Fibroblast of mammary gland (primary cell): ENCODE data around the gene IHH.

ENCODE experiments used
- DNase-seq: peaks from one replicate; pipeline ENCODE4 v3.0.0-alpha.2; 2010; ENCODE audit warnings: low read depth
- H3K4me3 ChIP-seq: 2 replicates; pipeline ENCODE4 v1.5.1; 2011; ENCODE audit warnings: low read depth, mild to moderate bottlenecking, low read length, moderate library complexity; ENCODE audit not compliant: control insufficient read depth
- TF ChIP-seq, protein P1 (sequence below): conservative IDR thresholded peaks from 2 replicates; pipeline ENCODE4 v1.5.1; 2011; ENCODE audit warnings: low read depth, low read length, inconsistent platforms; ENCODE audit not compliant: control insufficient read depth, insufficient read depth

The IHH gene

DNA sequence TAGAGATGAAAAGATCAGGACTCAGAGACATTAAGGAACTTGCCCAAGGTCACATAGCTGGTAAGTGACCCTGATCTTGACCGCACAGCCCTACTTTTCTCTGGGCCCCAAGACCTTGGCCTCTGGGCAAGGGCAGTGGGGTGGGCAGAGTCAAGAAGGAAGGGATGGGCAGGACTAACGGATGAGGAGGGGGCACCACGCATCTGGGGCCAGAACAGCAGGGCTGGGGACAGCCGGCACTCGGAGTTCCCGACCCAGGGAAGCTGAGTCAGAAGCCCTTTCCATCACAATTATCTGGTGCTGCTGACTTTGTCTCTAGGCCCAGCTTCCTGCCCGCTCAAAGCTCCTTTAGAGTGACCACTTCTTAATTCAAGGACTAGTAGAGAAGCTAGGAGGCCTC, 33.8 kb downstream of the IHH start:
- no peak overlapping the region for H3K4me3 ChIP-seq
- no peak for DNase-seq
- TF ChIP-seq, protein P1, sequence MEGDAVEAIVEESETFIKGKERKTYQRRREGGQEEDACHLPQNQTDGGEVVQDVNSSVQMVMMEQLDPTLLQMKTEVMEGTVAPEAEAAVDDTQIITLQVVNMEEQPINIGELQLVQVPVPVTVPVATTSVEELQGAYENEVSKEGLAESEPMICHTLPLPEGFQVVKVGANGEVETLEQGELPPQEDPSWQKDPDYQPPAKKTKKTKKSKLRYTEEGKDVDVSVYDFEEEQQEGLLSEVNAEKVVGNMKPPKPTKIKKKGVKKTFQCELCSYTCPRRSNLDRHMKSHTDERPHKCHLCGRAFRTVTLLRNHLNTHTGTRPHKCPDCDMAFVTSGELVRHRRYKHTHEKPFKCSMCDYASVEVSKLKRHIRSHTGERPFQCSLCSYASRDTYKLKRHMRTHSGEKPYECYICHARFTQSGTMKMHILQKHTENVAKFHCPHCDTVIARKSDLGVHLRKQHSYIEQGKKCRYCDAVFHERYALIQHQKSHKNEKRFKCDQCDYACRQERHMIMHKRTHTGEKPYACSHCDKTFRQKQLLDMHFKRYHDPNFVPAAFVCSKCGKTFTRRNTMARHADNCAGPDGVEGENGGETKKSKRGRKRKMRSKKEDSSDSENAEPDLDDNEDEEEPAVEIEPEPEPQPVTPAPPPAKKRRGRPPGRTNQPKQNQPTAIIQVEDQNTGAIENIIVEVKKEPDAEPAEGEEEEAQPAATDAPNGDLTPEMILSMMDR, result no peak

DNA sequence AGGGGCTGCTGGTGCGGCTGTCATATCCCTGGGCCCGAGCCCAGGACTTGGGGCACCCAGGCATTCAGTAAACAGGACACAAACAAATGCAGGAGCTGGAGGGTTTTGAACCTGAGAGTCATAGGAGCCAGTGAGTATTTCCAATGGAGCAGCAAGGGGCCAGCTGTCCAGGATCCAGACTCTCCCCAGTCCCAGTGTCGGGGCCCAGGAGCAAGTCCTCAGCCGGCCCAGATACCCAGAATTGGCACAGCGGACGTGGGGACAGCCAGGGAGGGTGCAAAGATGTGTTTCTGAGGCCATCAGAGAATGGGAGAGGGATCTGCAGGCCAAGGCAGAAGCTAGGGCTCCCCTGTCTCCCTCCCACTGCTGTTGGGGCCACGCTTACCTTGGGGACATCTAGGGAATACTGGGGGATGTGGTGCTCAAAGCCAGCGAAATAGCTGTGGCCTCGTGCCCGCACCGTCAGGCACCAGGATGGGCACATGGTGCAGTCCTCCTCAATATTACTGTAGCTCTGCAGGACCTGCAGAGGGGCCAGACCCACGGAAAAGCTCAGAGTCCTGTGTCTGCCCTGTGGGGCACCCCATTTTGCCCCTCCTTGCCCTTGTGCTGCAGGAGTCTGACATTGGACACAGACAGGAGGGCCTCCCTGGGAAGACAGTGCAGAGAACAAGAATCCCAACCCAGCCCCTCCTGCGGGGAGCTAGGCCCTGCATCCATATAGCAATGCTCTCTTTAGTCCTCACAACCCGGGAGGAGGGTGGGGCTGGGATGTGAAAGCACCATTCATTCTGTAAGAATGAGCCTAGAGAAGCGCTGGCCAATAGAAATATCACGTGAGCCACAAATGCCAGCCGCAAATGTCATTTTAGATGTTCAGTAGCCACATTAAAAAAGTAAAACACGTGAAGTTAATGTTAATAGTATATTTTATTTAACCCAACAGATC, 34.8 kb downstream of the IHH start:
- DNase-seq, result no peak
- TF ChIP-seq, protein P1, result no peak
- no peak overlapping the region for H3K4me3 ChIP-seq

DNA sequence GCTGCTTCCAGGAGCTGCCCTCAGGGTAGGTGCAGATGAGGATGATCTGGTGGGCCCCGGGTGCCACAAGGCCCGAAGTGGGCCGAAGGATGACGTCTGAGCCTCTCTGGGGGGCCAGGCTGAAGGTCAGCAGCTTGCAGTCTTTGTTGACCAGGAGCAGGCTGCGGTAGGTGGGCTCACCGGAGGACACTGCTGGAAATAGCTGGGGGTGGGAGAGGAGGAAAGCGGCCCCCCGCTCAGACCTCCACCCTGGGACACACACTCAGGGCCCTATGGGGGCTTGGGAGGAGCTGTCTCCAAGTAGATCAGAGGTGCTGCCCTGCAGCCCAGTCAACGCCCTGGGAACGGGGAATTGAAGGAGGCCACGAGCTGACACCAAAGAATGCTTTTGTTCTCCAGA, 36.7 kb downstream of the IHH start:
- H3K4me3 ChIP-seq, result no peak overlapping the region
- DNase-seq, result no peak
- TF ChIP-seq, protein P1, result no peak

DNA sequence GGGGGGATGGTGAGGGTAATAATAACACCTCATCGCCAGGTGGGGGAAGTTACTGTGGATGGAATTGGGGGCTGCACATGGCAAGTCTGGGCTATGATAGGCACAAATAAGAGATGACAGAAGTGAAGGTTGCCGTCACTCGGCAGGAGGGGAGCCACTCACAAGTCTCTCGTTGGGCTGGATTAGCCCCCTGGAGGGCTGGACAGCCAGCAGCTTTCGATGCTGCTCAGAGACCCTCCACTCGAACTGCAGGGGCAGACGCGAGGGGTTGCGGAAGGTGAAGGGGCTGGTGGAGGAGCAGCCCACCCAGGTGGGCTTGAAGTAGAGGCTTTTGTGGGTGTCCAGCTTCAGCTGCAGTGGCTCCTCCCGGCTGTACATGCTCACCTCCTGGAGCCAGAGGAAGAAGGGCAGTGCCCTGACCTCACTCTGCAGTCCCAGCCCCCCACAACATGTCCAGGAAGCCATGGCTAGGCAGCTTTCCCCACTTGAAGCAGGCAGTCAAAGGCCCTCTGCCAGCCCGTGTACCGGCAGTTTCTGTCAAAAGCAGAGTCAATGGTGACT, 37.6 kb downstream of the IHH start:
- TF ChIP-seq, protein P1, result no peak
- H3K4me3 ChIP-seq, result no peak overlapping the region
- DNase-seq, result no peak

DNA sequence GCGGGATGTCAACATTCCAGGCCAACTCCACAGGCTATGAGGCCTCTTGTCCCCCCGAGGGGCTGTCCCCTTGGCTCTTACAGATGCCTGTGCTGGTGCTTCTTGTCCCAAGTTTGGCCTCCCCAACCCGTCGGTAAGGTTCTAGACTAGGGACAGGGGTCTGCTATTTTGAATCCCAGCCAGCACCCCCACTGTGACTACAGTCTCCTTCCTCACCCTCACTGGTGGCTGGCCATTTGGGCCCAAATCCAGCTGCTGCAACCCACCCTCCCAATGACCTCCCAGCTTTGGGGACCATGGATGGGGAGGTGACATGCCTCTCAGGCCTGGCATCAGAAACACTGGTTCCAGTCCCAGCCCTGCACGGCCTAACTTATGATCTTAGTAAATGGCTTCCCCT, 38.1 kb downstream of the IHH start:
- no peak for DNase-seq
- TF ChIP-seq, protein P1, result no peak
- H3K4me3 ChIP-seq, result no peak overlapping the region

DNA sequence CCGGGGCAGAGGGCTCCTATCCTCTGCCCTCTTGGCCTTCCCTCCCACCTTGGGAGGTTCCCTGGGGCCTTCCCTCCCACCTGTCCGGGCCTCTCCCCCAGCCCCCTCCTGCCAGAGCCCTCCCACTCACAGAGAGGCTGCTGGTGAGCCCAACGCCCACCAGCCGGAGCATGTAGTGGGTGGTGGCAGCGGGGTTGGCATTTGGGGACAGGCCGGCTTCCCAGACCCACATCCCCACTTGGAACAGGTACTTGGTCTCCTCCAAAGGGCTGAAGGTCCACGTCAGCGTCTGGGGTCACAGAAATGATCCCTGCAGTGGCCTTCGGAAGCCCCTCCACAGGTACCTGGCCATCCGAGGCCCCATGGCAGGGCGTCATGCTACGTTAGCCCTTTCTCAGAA, 38.7 kb downstream of the IHH start:
- H3K4me3 ChIP-seq, result no peak overlapping the region
- TF ChIP-seq, protein P1, result no peak
- DNase-seq, result no peak
